ENCODE measurements around the gene CDH20.

DNA sequence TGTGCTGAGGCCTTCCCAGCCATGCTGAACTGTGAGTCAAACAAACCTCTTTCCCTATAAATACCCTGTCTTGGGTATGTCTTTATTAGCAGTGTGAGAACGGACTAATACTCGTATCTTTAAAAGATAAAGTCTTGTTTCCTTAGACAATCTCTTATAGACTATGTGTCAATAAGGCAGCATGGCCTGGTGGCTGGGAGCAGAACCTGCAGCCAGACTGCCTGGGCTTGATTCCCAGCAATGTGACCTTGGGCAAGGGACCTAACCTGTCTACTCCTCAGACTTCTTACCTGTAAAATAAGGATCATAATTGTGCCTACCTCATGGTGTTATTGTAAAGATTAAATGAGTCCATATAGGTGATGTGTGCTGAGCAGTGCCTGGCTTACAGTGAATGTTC lies 198.7 kb downstream of the CDH20 start:
- TF ChIP-seq POLR2A (IDR thresholded peaks at IDR 0.05; ENCODE audit: low read length) (no peak), GATA1 (IDR thresholded peaks at IDR 0.05; ENCODE audit: low read depth, low read length) (no peak)
